ENCODE results near the gene WDR70. TPM values are rescaled to one million over a fixed set of nuclear protein-coding genes. Genes with fewer than 3 reads are reported as not detected.

Gene WDR70
- total and polyA plus RNA-seq, 7 donors: 8.4 to 36.4 (median 25.5) TPM

GRCh38 chr5:37568893-37569292 lies 189.8 kb downstream of the WDR70 start:
- no peak overlapping the region for H3K27ac ChIP-seq
- TF ChIP-seq EP300 (IDR thresholded peaks at IDR 0.05): no peak
- TF ChIP-seq CTCF (IDR thresholded peaks at IDR 0.05): no peak
- TF ChIP-seq POLR2AphosphoS5 (IDR thresholded peaks at IDR 0.05): no peak
- TF ChIP-seq POLR2A (IDR thresholded peaks at IDR 0.05): no peak
- no peaks in the 10 kb centered on the region for H3K36me3 ChIP-seq
- H3K4me1 ChIP-seq: peaks cover 0 to 13% (median 12%) of the 10 kb centered on the region in 4 donors
- no peaks in the 10 kb centered on the region for H3K9me3 ChIP-seq
- no peak for DNase-seq
- H3K4me3 ChIP-seq: no peak overlapping the region
- H3K27me3 ChIP-seq: no peaks in the 10 kb centered on the region
- intact Hi-C loops (cut with DNase I): no loop called here

GRCh38 chr5:37569466-37569865 lies 190.3 kb downstream of the WDR70 start:
- Histone ChIP-seq H3K4me3 (no peak overlapping the region), H3K9me3 (no peaks in the 10 kb centered on the region), H3K27me3 (no peaks in the 10 kb centered on the region), H3K4me1 (peaks cover 0 to 13% (median 11%) of the 10 kb centered on the region in 4 donors), H3K27ac (no peak overlapping the region), H3K36me3 (no peaks in the 10 kb centered on the region)
- TF ChIP-seq CTCF (IDR thresholded peaks at IDR 0.05): no peak
- no peak for TF ChIP-seq POLR2AphosphoS5 (IDR thresholded peaks at IDR 0.05)
- no peak for TF ChIP-seq EP300 (IDR thresholded peaks at IDR 0.05)
- no peak for TF ChIP-seq POLR2A (IDR thresholded peaks at IDR 0.05)
- WGBS, 2 donors: 94 to 95% methylated on average over 2 of the region's 2 CpGs
- DNase-seq: no peak
- intact Hi-C loops (cut with DNase I): no loop called here

GRCh38 chr5:37570597-37570996 lies 191.5 kb downstream of the WDR70 start:
- Histone ChIP-seq H3K36me3 (no peaks in the 10 kb centered on the region), H3K4me3 (no peak overlapping the region), H3K27me3 (no peaks in the 10 kb centered on the region), H3K4me1 (peaks cover 0 to 7% (median 0%) of the 10 kb centered on the region in 4 donors), H3K9me3 (no peaks in the 10 kb centered on the region), H3K27ac (no peak overlapping the region)
- no peak for DNase-seq
- intact Hi-C loops (cut with DNase I): no loop called here
- WGBS, 2 donors: 95 to 98% methylated on average over 1 of the region's 1 CpG
- TF ChIP-seq EP300 (IDR thresholded peaks at IDR 0.05) (no peak), POLR2AphosphoS5 (IDR thresholded peaks at IDR 0.05) (no peak), POLR2A (IDR thresholded peaks at IDR 0.05) (no peak)

- Histone ChIP-seq H3K27me3 (no peaks in the 10 kb centered on the region), H3K4me3 (no peak overlapping the region), H3K36me3 (no peaks in the 10 kb centered on the region), H3K27ac (no peak overlapping the region), H3K9me3 (no peaks in the 10 kb centered on the region), H3K4me1 (no peaks in the 10 kb centered on the region)
- intact Hi-C loops (cut with DNase I): no loop called here
- no peak for TF ChIP-seq POLR2AphosphoS5 (IDR thresholded peaks at IDR 0.05)
- TF ChIP-seq POLR2A (IDR thresholded peaks at IDR 0.05): no peak
- TF ChIP-seq CTCF (IDR thresholded peaks at IDR 0.05): no peak
- TF ChIP-seq EP300 (IDR thresholded peaks at IDR 0.05): no peak
- no peak for DNase-seq
- WGBS, 2 donors: 75 to 84% methylated on average over 2 of the region's 2 CpGs
Measured at GRCh38 chr5:37571985-37572384, 192.9 kb downstream of the WDR70 start.

- intact Hi-C loops (cut with DNase I): no loop called here
- no peak overlapping the region for H3K27ac ChIP-seq
- H3K27me3 ChIP-seq: no peaks in the 10 kb centered on the region
- TF ChIP-seq POLR2A (IDR thresholded peaks at IDR 0.05) (no peak), POLR2AphosphoS5 (IDR thresholded peaks at IDR 0.05) (no peak), CTCF (IDR thresholded peaks at IDR 0.05) (no peak), EP300 (IDR thresholded peaks at IDR 0.05) (no peak)
- H3K9me3 ChIP-seq: no peaks in the 10 kb centered on the region
- H3K4me1 ChIP-seq: no peaks in the 10 kb centered on the region
- H3K4me3 ChIP-seq: no peak overlapping the region
- DNase-seq: no peak
- 87 to 88% methylated on average over 8 of the region's 8 CpGs for WGBS, 2 donors
- no peaks in the 10 kb centered on the region for H3K36me3 ChIP-seq
Measured at GRCh38 chr5:37575541-37576489, 196.7 kb downstream of the WDR70 start.

Data from sigmoid colon (tissue), 7 donors.